GM12874 (cell line): ENCODE data around the gene TMEM151B.

Experiments used
- TF ChIP-seq, protein P1 (sequence below): IDR thresholded peaks from 2 replicates; pipeline ENCODE4 v1.5.1; 2011; ENCODE audit warnings: low read depth, mild to moderate bottlenecking, control low read depth, low read length, moderate library complexity; ENCODE audit not compliant: insufficient read depth

The TMEM151B gene

DNA sequence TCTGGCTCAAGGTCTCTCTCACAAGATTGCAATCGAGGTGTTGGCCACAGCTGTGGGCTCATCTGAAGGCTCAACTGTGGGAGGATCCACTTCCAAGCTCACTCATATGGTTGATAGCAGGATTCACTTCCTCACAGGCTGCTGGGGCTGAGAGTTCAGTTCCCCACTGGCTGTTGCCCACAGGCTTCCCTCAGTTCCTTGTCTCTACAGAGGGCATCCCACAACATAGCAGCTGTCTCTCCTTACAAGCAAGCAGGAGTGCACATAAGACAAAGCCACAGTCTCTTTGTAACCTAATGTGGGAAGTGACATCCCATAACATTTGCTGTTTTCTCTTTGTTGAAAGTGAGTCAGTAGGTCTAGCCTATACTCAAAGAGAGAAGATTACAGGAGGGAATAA, 86.2 kb downstream of the TMEM151B start:
- TF ChIP-seq, protein P1, sequence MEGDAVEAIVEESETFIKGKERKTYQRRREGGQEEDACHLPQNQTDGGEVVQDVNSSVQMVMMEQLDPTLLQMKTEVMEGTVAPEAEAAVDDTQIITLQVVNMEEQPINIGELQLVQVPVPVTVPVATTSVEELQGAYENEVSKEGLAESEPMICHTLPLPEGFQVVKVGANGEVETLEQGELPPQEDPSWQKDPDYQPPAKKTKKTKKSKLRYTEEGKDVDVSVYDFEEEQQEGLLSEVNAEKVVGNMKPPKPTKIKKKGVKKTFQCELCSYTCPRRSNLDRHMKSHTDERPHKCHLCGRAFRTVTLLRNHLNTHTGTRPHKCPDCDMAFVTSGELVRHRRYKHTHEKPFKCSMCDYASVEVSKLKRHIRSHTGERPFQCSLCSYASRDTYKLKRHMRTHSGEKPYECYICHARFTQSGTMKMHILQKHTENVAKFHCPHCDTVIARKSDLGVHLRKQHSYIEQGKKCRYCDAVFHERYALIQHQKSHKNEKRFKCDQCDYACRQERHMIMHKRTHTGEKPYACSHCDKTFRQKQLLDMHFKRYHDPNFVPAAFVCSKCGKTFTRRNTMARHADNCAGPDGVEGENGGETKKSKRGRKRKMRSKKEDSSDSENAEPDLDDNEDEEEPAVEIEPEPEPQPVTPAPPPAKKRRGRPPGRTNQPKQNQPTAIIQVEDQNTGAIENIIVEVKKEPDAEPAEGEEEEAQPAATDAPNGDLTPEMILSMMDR, result no peak
